ENCODE measurements around the gene FAP.

Gene FAP

DNA sequence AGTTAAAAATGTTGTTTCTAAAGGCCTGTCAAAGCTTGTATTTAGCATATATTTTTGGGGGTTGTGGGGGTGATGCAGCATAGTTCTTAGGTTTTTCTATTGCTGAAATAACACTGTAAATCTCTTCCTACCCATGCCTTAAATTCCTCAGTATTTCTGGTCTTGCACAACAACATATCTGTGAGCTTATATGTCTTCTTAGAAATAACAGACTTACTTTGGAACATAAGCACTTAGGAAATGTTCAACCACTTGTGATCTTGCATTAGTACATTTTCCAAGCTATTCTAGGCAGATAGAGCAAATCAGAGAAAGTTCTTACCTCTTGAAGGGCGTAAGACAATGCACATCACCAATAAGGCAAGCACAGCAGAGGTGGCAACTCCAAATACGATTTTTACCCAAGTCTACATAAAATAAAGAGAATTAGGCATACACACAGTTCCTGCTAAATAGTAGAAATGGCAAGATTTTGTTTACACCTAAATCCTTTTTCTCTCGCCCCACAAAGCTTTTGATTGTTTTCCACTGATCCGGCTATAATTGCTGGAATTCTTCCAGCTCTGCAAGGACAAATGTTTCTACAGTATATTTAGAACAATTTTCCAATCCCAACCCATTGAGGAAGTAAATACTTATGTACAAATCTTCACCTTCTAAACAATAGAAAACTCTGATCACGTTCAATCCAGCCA lies 512 bp downstream of the FAP start:
- no peak for DNase-seq (ENCODE audit: low spot score)

DNA sequence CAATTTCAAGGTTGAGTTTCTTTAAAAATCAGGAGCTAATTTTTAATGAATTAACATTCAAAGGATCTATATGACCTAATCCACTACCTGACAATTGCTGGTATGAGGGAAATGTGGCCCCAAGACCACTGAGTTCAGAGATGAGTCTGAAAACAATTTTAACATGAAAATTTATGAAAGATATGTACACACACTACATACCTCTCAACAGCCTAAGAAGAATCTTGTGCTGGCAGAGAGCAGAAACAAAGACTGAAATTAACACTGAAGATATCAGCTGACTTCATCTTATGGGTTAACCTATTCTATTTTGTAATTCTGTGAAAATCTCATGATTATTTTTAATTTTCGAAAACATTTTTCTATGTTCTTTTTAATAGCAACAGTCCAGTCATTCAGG lies 1.7 kb downstream of the FAP start:
- no peak for DNase-seq (ENCODE audit: low spot score)

DNA sequence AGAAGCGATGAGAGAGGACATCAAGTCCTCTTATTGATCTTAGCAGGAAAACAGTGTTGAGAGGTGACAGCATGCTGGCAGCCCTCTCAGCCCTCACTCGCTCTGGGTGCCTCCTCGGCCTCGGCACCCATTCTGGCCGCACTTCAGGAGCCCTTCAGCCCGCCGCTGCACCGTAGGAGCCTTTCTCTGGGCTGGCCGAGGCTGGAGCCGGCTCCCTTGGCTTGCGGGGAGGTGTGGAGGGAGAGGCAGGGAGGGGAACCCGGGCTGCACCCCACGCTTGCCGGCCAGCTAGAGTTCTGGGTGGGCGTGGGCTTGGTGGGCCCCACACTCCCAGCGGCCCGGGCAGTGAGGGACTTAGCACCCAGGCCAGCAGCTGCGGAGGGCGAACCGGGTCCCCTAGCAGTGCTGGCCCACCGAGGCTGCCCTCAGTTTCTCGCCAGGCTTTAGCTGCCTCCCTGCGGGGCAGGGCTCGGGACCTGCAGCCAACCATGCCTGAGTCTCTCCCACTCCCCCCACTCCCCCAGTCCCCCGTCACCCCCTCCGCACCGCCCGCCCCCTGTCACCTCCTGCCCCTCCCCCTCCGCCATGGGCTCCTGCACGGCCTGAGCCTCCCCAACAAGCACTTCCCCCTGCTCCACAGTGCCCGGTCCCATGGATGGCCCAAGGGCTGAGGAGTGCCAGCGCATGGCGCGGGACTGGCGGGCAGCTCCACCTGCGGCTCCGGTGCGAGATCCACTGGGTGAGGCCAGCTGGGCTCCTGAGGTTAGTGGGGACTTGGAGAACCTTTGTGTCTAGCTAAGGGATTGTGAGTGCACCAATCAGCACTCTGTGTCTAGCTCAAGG lies 8.4 kb downstream of the FAP start:
- DNase-seq (ENCODE audit: low spot score), result no peak

DNA sequence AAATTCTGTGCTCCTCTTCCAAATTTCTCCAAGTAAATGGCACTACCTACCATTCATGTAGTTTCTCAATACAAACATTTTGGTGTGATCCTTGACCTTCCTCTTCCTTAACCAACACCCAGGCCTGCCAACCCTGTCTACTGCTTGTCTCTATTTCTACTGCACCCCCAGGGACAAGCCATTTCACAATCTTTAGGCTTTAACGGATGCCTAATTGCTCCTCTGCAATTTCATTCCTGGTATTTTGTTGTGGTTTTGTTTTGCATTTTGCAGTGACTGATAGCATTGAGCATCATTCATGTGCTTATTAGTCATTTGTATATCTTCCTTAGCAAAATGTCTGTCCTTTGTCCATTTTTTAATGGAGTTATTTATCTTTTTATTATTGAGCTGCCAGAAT lies 10.0 kb downstream of the FAP start:
- DNase-seq (ENCODE audit: low spot score), result peak; percentile 4

DNA sequence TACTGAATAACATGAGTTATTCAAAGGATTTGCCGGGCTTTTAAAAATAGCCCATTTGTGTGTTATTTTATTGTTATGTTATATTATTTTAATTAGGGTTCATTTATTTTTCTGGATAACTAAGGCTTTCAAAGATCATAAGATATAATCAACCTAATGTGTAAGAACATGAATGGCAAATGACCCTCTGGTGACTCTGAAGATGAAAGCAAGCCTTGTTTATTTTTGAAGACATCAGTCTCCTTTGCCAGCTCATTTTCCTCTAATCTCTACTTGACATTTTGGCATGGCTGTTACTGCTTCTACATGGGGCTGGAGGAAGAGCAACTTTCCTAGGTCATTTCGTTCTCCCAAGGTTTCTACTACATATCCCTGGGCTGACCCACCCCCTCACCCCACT lies 10.6 kb downstream of the FAP start:
- no peak for DNase-seq (ENCODE audit: low spot score)

DNA sequence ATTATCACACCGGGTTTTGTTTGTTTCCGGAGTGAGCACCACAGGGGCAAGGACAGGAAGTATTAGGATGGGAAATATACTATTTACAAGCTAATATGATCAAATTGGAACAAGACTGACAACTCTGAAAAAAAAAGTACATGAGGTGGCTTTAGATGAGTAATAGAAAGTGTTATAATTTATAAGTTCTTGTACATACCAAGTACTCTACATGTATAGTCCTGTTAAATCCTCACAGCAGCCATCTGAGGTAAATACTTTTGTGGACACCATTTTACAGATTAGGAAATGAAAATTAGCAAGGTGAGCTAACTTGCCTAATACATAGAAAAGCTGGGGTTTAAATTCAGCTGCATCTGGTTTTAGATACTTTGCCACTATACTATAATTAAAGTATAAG lies 11.2 kb downstream of the FAP start:
- DNase-seq (ENCODE audit: low spot score), result no peak

DNA sequence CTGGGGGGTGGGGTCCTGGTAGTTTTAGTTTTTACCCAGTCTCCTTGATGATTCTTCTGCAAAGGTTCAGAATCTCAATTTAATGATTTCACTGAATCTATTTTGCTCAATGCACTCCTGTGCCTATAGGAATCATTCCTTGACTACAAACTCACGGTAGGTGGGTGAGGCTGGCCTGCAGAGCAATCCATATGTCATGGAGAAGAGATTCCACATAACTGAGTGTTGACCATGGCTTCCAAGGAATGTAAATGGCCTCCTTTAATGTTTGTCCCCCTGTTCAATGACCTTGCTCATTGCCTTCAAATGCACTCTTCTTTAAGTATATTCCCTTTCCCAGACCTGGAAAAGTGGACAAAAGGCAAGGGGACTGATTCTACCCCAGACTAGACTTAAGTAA lies 12.5 kb downstream of the FAP start:
- DNase-seq (ENCODE audit: low spot score), result no peak

DNA sequence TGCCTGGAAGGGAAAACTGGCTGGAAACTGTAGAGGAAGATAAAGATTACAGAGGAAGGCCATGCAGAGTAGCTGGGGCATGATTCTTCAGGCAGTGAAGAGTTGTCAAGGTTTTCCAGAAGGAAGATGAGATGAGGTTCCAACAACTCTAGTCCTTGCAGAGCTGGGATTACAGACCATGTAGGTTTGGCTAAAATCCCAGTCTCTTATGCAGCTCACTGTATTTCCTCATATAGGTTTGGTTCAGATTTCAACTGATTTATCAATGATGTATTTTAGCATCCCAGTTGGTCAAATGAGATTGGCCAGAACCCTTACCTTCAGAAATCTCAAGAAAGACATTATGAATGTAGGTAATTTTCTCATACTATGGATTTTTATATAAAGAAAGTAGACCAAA lies 16.4 kb downstream of the FAP start:
- no peak for DNase-seq (ENCODE audit: low spot score)

DNA sequence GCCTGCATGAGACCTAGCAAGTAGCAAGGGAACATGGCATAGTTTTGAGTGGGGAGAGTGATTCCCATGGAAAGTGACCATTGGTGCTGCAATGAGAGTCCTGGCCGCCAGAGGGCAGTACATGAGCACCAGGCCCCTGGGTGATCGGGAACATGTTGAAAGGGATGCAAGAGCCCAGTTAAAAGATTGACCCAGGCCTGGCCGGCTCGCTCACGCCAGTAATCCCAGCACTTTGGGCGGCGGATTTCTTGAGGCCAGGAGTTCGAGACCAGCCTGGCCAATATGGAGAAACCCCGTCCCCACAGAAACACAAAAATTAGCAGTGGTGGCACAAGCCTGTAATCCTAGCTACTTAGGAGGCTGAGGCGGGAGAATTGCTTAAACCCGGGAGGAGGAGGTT lies 22.2 kb downstream of the FAP start:
- DNase-seq (ENCODE audit: low spot score), result peak; percentile 36

DNA sequence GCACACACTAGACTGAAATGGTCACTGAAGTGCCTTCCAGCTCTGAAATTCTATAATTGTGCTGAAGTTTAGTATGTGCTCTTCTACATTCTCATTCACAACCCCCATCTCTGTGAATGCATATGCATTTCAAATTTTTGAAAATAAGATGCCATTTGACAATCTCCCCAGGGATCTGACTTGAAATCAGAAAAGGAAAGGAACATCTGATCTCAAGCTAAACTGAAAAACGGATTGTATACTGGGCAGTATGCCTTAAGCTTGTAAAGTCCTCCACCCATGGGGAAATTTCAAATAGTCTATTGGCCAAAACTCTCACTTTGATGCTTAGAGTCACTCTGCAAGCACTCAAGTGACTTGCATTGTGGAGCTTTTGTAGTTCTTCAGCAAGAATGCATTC lies 22.9 kb downstream of the FAP start:
- DNase-seq (ENCODE audit: low spot score), result no peak

DNA sequence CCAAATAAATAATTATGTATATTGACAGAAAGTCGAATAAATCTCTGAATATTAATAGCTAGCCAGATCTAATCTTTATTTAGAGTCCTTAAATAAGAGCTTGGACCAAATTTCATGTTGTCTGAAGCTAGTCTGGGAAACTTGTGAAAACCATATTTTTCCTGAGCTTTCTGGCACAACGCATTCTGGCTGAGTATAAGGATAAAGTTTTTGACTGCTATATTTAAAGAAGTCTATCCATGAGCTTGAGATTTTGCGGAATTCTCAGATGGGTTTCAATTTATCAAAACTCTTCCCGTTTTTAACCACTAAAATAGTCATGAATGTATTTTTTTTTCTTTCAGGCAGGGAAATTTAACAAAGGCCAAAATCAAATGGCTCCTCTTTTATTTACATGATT lies 23.8 kb downstream of the FAP start:
- no peak for DNase-seq (ENCODE audit: low spot score)

DNA sequence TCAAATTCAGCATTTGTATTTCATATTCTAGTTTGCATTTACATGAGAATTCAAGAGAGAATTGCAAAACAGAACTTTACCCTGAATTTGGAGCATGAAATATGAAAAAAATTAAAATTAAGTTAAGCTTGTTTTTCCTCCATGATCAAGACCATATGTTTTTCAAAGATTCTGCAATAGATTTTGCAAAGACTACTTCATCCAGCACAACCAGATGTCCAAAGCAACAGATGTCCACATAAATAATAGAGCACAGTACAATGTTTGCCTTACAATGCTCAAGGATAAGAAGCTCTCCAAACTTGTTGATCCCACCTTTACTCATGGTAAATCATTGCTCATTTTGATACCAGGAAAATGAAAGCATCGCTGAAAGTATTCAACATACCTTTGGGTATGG lies 25.6 kb downstream of the FAP start:
- no peak for DNase-seq (ENCODE audit: low spot score)

DNA sequence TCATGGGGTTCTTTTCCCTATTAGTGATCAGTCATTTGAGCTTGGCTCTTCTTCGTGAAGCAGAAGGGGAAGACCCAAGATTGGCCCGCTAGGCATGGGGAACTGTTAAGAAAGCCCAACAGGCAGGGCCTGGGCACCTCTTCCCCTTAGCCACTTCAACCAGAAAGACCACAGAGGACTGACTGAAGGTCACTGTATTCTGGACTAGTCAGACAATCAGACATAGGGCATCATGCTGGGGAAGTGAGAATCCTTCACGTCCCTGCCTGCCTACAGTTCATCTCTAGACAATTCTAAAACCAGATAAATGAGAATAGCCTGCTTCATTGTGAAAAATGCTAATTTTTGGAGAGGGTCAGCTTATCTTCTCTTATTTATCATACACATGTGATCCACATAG lies 28.1 kb downstream of the FAP start:
- DNase-seq (ENCODE audit: low spot score), result no peak

DNA sequence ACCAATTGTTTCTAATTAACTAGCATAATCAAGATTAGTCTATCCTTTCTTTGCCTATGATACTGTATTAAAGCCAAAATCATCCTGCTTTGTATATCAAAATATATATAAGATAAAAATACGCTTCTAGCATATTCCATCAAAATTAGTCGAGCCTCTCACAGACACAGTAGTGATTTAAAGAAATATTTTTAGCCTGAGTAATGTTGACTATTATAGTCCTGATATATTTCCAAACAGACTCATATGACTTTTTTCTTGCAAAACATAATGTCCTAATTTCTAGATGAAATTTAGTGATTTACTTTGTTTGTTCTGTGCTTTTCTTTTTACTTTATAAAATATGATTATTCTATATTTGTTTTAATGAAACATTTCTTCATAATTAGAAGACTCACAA lies 30.9 kb downstream of the FAP start:
- DNase-seq (ENCODE audit: low spot score), result no peak

DNA sequence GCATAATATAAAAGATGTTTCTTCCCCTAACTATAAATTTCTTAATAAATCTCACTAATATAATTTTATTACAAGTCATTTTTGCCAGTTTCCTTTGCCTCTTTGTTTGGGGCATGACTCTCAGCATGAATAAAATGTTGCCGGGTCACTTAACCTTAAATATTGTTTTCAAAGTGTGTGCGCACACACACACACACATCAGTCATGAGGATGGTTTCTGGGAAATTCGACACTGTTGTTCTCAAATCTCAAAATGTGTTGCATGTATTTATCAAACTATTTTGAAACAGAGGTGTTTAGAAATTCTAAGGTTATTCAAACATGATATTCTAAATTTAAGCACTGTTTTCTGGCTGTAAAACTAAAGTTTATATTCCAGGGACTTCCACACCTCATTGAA lies 31.5 kb downstream of the FAP start:
- no peak for DNase-seq (ENCODE audit: low spot score)

DNA sequence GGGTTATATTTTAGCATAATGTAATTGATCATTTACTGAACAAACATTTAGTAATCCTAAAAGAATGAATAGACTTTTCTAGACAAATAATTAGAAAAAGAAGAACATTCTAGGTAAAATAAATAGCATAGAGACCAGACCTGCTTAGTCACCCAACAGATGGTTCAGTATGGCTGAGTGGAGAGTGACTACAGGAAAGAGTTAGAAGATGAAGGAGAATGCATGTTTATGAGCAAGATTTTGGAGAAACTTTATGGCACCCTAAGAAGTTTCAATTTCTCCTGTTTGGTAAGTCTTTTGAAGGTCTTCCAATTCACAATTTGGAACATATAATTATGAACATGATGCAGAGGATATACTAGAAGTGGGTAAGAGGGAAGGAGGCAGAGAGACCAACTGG lies 32.9 kb downstream of the FAP start:
- DNase-seq (ENCODE audit: low spot score), result no peak

DNA sequence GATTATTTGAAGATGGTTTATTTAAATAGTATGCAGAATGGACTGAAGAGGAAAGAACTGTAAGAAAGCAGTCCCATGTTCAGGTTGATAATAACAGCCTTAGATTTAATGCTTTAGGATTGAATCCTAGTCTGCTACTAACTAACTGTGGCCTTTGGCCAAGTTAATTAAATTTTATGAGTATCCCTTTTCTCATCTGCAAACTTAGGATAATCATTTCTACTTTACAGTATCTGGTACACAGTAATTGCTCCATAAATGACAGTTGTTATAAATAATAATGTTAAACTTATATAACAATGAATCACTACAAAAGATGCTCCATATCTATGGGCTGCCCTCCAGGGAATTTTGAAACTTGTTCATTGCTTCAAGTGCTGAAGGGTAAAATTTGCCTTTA lies 41.0 kb downstream of the FAP start:
- DNase-seq (ENCODE audit: low spot score), result no peak

DNA sequence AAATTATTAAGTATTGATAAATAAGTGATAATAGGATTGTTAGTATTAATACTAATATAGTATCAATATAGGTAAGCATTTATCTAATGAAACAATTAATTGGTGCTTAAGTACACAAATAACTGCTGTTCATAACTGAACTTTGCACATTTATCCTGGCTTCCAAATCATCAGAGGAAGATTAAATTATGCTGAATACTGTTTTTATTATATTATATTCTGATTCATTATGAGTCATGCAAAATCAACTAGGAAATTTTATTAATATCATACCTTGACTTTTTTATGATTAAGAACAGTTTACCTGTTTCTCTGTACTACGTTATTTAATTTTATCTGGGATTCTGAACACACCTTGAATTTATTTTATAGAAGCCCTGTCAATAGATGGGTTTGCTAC lies 42.6 kb downstream of the FAP start:
- no peak for DNase-seq (ENCODE audit: low spot score)

DNA sequence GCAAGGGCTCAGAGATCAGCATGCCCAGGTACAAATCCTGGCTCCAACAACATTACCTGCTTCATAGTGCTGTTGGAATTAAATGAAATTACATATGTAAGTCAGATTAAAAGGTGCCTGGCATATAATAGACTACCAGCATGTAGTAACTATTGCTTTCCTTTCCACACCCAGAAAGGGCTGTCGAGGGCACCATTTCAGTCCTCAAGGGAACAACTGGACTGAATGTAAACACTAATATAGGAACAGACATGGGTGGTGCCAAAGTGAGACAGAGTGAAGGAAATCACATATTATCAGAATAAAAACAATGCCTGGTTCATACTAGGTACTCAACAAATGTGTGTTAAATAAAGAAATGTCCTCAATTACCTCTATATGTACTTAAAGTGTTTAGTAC lies 43.3 kb downstream of the FAP start:
- DNase-seq (ENCODE audit: low spot score), result no peak

DNA sequence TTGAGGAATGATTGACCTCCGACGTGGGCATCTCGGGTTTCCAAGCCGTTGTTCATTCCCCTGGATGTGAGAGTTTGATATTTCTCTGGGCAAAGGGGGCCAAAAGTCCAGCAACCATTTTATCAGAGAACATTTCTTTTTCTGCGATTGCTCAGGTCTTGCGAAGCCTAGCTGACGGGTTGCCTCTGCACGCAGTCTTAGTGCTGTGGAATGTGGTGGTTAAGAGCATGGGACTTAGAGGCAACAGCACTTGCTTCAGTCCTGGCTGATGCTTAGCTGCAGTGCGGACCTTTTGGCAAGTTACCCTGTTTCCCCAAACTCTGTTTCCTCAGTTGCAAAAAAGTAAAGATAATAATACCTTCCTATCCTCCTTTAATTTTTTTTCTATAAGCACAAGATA lies 45.0 kb downstream of the FAP start:
- no peak for DNase-seq (ENCODE audit: low spot score)

DNA sequence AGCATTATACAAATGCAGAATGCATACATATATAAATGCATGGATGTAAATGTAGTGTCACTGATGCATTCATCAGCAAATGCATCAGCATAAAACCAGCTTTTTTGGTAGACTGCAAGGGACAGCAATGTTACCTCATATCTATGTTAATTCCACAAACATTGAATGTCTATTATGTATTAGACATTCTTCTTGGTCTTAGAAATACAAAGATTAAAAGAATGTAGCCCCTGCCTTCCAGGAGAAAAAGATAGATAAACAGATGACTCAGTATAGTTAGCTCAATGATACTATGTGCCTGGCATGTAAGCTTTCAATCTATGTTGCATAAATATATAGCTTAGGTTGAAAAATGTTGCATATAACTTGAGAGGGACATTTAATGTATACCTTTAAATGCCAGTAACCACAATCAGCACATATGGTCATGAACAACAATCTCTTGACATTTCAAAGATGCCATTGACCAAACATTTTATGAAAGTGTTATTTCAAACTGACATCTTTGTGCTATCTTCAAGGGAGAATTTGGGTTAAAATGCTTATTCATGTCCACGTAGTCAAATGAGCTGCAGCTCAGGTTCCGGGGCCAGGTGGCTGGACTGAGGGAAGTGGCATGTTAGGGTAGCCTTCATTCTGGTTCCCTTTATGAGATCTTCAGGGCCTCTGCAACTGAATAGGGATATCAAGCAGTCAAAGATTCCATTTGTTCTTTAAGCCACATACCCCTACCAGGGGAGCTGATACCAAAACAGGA lies 46.0 kb downstream of the FAP start:
- DNase-seq (ENCODE audit: low spot score), result no peak

DNA sequence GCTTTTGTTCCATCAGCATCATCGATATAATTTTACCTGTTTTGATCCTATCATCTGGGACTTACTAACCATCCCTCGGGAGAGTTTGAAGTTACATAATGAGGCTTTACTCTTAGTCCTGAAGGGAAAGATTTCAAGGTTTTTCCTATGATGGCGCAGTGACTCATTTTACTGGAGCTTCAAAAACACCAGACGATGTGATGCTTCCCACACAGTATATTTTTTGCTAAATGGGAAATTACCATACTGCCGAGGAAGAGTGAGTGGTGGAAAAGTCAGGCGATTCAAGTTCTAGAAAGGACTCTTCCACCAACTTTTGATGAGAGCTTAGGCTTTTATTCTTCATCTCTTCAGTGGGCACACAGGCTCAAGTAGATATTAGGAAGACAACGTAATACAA lies 46.6 kb downstream of the FAP start:
- no peak for DNase-seq (ENCODE audit: low spot score)

DNA sequence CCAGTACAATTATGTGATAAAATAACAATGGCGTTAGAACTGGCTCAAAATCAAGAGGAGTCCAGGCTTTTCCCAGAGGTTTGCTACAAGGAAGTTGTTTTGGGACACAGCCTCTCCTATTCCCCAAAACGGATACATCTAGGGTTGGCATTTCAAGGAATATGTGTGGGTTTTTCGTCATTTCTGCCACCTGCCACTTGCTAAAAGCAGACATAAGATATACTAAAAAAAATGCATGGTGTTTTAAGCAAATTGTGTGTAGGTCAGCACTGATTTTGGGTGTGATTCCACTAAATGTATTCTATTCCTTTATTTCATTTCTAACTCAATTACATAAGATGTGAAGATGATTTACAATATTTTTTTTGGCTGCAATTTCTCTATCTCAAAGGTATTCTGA lies 54.8 kb downstream of the FAP start:
- DNase-seq (ENCODE audit: low spot score), result no peak

Data from SW480 (cell line).